AG10803 (cell line): ENCODE results near the gene KCNAB1.

Experiments
- DNase-seq: peaks from one replicate; pipeline ENCODE4 v3.0.0; 2010; ENCODE audit warnings: low read depth
- H3K4me3 ChIP-seq: 2 replicates; pipeline ENCODE4 v1.5.1; 2011; ENCODE audit warnings: mild to moderate bottlenecking, low read length, control low read depth
- TF ChIP-seq, protein P1 (sequence below): conservative IDR thresholded peaks from 2 replicates; pipeline ENCODE4 v1.5.1; 2011; ENCODE audit warnings: mild to moderate bottlenecking, low read length, control low read depth, inconsistent platforms

KCNAB1 gene

DNA sequence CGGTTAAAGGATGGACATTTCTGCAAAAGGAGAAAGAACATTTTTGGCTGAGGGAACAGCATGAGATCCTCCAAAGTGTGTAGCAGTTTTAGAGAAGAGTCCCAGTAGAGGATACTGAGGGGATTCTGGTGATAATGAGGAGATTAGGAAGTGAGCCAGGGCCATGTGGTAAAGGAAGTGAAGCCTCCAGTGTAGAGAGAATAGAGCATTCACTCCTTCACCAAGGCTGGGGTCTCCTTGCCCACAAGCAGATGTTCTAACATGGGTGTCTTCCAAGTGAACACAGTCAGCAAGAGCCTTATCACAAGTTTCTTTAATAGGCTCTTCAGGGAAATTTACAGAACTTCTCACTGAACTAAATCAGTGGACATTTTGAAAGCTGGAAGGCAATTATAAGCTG, 260.9 kb downstream of the KCNAB1 start:
- H3K4me3 ChIP-seq: no peak overlapping the region
- TF ChIP-seq, protein P1, sequence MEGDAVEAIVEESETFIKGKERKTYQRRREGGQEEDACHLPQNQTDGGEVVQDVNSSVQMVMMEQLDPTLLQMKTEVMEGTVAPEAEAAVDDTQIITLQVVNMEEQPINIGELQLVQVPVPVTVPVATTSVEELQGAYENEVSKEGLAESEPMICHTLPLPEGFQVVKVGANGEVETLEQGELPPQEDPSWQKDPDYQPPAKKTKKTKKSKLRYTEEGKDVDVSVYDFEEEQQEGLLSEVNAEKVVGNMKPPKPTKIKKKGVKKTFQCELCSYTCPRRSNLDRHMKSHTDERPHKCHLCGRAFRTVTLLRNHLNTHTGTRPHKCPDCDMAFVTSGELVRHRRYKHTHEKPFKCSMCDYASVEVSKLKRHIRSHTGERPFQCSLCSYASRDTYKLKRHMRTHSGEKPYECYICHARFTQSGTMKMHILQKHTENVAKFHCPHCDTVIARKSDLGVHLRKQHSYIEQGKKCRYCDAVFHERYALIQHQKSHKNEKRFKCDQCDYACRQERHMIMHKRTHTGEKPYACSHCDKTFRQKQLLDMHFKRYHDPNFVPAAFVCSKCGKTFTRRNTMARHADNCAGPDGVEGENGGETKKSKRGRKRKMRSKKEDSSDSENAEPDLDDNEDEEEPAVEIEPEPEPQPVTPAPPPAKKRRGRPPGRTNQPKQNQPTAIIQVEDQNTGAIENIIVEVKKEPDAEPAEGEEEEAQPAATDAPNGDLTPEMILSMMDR: no peak
- DNase-seq: no peak

DNA sequence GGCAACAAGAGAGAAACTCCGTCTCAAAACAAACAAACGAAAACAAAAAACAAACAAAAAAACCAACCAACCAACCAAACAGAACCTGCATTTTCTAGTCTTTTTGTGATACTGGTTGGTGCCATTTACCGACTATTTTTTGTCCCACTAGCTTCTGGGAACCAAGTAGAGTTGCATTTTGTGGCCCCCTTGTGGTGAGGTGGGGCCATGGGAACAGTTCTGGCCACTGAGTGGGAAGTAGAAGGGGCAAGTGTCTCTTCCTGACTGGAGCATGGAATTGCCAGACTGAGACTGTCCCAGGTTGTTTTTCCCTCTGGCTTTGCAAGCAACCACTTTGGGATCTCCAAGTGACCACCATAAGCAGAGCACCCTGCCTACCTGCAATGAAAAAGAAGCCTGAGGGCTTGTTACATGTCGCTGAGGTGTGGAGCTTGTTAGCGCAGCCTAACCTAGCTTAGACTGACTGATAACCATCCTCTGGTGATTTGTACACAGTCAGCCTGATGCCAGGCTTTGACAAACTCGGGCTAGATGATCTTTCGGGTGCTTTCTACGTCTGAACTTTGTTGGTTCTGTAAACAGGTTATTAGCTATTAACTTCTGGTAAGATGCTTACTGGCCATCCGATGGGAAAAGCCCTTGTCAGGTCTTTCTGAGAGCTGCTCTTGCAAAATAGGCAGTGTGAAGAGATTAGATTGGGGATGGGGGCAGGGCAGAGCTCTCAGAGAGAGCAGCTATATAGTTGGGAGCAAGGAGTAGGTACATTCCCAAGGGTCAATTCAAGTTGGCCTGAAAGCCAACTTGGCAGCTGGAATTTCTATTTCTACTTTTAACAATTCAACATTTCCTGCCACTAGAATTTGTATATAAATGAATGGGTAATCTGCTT, 262.3 kb downstream of the KCNAB1 start:
- no peak overlapping the region for H3K4me3 ChIP-seq
- no peak for DNase-seq

DNA sequence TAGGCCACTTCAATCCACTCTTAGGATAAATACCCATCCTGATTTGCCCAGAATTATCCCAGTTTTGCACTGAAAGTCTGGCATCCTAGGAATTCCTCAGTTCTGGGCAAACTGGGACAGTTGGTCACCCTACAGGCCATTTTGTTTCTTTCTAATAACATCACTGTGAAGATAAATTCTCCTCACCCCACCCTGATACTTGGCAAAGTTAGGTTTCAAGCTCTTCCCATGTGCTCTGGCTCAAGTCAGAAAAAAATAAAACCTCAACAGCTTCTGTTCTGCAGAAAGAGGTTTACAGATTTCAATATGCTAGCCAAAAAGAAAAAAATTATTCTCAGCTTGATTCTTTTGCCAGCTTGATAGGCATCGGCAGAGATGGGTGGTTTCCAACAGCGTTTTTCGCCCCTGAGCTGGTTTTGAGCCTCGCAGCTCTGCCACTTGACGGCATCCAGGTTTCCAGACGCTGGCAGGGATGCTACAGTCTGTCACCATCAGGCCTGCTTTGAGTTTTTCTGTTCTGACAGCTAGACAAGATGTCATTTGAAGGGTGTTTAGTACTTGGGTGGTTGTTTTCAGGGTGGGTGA, 263.2 kb downstream of the KCNAB1 start:
- TF ChIP-seq, protein P1: no peak
- no peak overlapping the region for H3K4me3 ChIP-seq
- DNase-seq: peak; percentile 48

More for the DNA sequence above, 262.3 kb downstream of the KCNAB1 start:
- TF ChIP-seq, protein P1: peak; percentile 38

DNA sequence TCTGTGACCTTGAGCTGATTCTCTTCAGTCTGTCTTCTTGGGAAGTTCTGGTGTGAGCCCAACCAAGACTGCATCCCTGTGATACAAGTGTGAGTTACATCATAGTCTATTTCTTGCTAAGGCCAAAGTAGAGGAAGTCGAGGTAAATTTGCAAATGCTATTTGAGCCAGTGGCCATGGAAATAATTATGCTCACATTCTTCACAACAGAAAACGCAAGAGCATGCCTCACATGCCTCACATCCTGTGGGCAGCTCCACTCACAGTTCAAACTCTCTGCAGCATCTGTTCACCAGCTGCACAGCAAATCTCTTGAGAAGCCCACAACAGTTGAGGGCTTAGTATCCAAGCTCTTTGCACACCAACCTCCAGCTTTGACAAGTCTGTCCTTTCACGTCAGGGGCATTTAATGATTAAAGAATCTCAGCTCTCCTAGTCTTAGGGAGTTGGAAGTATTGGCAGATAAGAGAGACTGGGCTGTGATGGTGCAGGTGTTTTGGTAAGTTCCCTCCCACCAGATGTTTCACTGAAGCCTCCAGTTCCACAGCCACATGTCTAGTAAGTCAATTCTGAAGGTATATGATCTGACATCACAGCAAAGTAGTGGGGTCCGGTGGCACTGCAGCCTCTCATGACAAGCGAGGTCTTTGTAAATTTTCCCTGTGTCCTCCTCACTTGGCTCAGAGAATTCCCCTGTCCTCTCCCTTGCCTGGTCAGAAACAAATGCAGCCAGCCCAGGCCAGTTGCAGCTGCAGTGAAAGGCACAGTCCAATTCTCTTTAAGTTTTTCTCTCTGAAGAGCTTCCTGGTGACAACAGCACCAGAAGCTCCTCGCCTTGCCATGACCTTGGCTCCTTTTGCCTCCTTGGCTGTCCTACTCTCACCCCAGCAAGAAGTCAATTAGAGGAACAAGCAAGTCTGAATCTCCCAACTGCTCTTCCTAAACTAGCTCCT, 268.4 kb downstream of the KCNAB1 start:
- DNase-seq: peak; percentile 99
- H3K4me3 ChIP-seq: no peak overlapping the region
- TF ChIP-seq, protein P1: no peak

DNA sequence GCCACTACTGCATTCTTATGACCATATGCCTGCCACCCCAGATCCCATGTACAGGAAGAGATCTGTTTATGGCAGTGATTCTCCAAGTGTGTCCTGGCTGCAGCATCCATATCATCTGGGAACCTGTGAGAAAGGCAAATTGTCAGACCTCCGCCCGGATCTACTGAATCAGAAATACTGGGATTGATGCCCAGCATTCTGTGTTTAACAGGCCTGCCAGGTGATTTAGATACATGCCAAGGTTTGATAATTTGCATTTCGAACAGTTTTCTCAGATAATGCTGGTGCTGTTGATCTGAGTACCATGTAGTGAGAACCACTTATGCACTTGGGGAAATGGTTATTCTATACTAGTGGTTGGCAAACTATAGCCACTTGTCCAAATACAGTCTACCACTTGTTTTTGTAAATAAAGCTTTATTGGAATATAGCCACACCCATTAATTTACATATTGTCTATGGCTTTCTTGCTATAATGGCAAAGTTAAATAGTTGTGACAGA, 269.1 kb downstream of the KCNAB1 start:
- TF ChIP-seq, protein P1: no peak
- DNase-seq: no peak
- H3K4me3 ChIP-seq: no peak overlapping the region

DNA sequence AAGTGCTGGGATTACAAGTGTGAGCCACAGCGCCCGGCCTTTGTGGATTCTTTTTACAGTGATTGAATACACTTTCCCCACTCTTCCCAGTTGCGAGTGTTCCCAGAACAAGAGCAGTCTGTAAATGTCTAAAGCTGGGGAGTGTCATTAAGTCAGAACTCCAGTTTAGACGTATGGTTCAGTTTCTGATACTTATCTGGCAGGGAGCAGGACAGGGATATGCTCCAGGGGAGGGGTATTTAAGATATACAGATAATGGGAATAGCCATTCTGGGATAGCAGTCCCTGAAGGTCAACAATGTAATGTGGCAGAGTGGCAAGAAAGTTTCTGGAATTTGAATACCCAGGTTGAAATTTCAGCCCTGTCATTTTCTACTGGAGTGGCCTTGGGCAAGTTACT, 270.5 kb downstream of the KCNAB1 start:
- TF ChIP-seq, protein P1: no peak
- no peak for DNase-seq
- H3K4me3 ChIP-seq: no peak overlapping the region
